NCI-H1092 (cell line): Measurements from ENCODE around the gene ZNF408.

ENCODE experiments used
- DNase-seq: peaks from one replicate; lab custom pipeline; 2025; lab: John Stamatoyannopoulos, UW

ZNF408 gene

DNA sequence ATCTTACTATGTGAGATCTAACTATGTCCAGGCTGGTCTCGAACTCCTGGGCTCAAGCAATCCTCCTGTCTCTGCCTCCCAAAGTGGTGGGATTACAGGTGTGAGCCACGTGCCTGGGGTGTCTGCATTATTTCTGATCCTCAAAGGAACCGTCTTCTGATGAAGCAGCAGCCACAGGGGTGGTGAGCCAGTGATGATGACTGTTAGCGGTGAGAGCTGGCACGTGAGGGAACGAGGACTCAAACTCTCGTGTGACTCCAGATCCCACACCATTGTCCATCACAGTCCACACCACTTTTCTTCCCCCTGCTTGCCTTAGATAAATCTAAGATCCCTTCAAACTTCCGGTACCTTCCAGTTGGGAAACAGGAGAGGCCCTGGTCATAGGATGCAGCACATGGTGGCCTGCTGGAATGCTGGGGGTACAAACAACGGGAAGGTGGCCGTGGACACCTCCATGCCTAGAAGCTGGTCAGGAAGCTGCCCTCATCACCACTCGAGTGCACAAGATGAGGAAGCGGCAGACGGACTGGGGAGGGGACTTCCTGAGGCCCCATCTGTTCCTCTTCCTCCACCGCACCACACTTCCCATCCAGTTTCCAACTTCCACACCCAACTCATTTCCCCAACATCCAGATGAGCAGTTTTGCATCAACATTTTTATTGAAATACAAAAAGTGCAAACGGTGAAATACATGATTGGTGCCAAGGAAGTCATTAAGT lies 24.2 kb upstream of the ZNF408 start:
- DNase-seq: no peak

DNA sequence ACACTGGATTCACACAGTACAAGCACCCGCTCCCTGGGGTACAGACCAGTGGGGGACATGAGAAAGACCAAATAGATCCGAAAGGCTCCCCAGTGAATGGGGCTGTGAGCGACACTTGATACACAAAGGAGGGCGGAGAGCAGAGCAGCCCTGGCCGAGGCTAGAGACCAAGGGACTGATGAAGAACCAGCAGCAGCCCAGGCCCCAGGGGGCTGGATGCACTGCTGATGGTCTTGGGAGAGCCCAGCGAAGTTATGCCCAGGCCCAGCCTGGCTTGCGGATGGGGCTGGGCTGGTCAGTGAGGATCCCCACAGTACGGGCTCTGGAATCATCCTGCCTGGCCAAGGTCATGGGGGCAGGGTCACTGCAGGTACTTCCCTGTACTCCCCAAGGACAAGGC lies 23.7 kb upstream of the ZNF408 start:
- DNase-seq: no peak

DNA sequence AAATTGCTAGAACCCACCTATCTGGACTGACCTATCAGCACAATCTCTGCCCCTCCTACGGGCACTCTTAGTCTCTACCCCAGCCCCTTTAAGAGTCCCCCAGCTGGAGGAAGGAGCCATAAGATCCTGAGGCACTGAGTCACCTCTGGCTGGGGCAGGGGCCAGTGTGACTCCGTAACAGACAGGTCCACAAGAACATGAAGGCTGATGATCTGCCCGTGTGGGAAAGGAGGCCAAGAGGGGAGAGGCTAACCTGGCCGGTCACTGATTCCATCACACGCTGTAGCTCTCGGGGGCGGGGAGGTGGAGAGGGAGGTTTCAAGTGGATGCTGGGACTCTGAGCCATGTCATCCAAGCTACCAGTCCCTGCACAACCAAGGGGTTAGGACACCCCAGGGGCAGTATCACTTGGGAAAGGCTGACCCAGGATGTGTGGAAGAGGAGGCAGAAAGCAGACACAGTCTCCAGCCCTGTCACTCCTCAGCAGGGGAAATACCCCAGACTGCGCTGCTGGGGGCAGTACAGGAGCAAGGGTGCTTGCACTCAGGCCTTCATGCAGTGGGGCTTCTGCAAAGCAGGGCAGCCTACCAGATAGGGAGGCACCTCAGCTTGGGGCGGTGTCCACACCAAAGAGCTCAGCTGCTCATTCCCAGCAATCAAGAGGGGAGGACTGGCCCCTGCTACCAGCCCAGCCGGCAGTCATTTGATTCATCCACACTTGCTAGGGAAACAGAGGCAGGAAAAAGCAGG lies 22.7 kb upstream of the ZNF408 start:
- DNase-seq: no peak

DNA sequence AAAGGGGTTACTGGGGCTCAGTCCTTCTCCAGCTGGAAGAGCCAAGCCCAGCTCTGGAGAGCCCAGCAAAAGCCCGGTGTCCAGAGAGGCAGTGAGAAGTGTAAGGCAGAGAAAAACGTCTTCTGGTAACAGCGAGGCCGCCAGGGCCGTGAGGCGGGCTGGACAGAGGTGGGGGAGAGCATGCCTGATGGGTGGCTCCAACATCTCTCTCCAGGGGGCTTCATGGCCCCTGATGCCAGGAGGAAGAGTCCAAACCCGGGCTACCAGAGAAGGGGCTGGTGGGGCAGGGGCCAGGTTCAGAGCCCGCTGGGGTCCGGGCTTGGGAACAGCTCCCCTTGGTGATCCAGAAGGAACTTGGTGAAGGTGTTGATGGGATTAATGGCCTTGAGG lies 22.1 kb upstream of the ZNF408 start:
- no peak for DNase-seq

DNA sequence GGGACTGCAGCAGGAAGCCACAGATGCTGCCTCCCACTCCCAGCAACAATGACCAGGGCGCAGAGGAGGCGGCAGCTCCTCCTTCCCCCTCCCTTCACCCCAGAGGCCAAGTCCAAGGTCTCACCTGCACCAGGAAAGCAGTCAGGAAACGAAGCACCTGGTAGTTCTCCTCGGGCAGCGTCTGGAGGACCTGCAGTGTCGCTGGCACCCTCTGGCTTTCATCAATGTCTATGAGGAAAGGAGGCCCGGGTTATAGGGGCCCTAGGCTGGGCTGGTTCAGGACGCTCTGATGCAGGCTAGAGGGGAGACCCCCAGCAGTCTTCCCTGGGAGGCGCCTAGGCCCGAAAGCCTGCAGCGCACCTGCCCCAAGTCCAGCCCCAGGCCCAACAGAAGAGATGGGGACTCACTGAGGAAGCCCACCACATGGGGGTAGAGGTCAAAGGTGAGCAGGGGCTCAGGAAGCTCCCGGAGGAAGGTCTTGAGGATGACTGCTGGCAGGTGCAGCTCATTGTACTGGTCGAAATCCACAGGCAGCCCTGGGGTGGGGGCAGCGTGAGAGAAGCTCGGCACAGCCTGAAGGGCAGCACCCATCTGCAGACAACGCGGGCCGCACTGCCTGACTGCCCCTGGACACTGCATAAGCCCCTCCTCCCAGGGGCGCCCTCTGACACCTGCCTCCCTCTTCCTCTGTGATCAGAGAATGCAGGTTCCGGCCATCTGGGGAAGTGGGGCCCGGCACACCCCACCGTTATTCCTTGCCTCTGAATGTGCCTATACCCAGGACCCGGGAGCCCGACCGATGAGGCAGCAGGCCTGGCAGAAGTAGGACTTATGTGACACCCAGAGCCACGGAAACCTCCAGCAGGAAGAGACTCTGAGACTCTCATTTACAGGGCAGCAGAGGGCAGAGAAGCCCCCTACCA lies 21.3 kb upstream of the ZNF408 start:
- DNase-seq: no peak

DNA sequence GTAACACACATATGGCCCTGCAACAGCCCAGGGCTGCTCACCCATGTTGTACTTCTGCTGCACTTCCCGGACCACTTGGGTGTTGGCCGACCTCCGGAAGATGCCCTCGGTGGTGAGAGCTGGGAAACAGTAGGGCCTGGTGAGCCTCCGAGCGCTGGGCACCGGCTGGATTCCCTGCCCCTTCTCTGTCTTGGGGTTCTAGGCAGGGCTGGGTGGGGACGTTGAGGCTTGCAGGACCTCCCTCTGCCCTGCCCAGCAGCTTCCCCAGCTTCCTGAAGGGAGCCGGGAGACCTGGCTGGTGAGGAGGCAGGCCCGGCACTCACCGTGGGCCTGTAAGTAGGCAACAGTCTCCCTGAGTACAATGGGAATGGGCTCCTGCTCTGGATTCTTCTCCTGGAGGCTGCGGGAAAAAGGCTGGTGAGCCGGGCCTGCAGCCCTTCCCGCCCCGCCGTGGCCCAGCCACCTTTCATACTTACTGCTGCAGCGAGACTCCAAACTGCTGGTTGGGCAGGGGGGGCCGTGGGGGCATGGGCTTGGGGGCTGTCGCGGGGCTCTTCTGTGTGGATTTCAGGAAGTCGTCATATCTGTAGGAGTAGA lies 20.6 kb upstream of the ZNF408 start:
- no peak for DNase-seq

DNA sequence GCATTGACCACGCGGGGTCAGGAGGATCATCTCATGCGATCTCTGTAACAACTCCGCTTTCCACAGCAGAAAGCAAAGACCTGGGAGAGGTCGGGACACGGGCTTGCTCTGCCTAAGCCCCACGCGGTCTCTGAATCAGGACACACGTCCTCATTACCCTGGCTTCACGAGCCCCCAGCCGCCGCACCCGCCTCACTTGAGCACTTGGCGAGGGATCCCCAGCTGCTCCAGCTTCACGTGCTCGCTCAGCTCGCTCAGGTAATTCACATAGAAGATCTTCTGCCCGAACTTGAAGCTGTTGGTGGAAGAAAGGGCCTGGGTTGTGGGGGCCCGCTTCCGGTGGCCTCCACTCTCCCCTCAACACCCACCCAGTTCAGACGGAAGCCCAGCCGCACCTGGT lies 20.0 kb upstream of the ZNF408 start:
- DNase-seq: no peak

DNA sequence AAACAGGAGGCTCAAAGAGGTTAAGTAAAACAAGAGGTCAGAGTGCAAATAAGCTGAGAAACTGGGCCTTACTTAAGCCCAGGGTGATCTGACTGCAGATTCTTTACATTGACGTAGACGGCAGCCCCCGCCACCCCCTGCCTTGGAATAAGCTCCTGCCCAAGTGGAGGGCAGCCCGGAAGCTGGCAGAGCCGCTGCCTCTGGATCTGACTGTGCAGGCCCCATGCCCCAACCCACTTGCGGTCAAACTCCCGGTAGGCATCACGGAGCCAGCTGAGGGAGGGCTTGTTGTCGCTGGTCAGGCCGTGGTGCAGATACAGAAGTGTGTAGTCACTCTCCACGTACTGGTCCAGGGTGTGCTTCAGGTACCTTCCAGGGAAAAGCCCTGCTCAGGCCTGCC lies 19.0 kb upstream of the ZNF408 start:
- DNase-seq: no peak

DNA sequence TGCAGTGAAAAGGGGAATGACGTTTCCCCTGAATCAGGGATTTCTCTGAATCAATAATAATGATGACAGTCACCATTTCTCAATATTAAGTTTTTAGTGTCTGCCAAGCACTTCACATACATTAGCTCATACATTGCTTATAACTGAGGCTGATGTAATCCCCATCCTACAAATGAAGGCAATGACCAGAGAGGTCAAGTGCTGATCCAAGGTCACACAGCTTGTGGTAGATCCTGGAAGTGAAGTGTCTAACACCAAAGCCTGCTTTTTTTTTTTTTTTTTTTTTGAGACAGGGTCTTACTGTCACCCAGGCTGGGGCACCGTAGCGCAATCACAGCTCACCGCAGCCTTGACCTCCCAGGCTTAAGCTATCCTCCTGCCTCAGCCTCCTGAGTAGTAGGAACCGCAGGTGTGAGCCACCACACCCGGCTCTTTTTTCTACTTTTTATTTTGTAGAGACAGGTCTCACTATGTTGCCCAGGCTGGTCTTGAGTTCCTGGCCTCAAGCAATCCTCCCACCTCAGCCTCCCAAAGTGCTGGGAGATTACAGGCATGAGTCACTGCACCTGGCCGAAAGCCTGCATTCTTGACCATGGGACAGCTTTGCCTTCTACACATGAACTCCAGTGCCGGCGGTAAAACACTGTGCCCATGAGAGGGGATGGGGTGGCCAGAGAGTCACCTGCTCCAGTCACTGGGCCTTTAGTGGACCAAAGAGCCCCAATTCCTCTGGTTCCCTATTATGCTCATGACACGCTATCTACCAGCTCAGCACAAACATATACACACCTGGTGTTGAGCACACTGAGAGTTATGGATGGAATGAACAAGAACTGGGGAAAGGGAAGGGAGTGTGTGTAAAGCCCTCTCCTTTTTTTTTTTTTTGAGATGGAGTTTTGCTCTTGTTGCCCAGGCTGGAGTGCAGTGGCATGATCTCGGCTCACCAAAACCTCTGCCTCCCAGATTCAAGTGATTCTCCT lies 17.8 kb upstream of the ZNF408 start:
- no peak for DNase-seq

DNA sequence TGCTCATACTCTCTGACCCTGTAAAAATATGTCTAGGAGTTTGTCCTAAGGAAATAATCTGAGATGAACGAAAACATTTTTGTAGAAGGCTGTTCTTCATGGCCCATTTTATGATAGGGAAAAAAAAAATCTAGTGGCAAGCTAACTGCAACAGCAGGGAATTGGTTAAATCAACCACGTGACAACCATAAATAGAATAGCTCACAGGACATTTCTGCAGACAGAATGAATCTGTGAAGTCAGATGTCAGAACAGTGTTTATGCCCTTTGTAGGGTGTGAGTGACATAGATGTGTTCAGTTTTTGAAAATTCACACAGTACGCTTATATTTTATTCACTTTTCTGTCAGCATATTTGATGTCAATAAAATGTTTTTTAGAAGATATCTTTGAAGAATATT lies 16.5 kb upstream of the ZNF408 start:
- no peak for DNase-seq

DNA sequence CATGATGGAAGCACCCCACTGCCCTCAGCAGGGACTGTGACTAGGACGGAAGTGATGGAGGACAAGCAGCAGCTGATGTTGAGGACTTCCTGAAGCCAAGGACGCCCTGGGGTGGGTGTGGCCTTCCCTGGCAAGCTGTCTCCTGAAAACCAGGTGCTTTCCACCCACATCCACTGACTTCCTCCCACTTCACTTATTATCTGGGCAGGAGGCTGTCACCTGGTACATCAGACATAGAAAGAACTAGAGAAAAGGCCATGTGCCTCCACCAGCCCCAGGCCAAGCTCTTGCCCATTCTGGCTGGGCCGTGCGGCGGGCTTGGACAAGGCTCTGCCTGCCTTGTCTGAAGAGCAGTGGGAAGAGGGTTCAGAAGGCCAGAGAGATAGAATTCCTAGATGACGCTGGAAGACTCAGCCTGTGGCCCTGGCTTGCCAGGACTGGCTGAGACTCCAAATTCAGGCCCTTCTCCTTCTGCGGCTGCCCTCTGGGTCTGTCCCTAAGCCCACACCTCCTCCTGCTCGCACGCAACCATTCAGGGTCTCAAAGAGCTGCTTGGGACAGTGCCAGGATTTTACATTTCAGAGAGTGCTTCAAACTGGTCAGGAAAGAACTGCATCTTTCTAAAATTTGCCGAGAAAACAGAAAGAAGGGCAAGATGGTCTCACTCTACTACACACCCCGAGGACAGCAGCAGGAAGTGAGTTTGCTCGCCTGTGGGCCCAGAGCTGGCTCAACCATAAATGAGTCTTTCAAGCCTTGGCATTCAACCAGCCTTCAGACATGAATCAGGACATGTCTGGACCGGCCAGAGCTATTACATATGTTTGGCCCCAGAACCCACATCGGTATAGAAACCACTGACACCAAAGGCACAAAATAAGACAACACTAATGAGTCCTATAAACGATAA lies 13.7 kb upstream of the ZNF408 start:
- DNase-seq: no peak

DNA sequence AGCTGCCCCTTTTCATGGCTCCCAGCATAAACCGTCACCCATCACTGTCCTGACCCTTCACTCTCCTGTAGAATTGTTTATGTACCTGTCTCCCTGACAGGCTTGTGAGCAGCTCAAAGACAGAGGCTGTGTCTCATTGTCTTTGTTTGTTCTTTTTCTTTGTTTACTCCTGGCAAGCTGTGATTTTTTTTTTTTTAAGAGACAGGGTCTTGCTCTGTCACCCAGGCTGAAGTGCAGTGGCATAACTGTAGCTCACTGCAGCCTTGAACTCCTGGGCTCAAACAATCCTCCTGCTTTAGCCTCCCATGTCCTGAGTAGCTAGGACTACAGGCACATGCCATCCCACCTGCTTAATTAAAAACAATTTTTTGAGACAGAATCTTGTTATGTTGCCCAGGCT lies 10.1 kb upstream of the ZNF408 start:
- no peak for DNase-seq

DNA sequence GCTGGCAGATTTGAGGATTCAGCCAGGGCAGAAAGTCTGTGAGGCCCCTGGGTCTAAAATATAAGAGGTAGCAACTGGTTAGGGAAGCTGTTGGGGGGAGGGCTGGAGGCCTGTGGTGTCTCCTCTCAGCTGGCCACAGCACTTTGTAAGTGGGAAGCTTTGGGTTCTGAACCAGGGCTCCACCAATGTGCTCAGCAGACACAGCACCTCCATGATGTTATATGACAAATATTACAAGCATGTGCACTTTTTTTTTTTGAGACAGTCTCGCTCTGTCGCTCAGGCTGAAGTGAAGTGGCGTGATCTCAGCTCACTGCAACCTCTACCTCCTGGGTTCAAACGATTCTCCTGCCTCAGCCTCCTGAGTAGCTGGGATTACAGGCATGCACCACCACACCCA lies 8.4 kb upstream of the ZNF408 start:
- no peak for DNase-seq

DNA sequence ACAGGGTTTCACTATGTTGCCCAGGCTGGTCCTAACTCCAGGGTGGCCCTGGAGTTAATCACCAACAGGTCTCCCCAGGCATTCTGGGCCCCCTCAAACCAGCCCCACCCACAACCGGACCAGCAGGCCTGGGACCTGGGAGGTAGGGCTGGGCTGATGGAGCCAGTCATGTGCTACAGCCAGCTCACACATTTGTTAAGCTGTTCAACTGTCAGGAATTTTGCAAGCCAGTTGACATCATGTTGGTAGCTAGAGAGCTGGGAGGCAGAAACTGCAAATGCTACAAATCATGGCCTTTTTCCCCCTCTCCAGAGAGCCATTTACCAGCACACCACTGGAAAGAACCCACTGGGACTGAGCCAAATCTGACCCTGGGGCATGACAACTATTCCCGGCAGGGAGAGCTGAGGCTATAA lies 7.2 kb upstream of the ZNF408 start:
- DNase-seq: no peak

DNA sequence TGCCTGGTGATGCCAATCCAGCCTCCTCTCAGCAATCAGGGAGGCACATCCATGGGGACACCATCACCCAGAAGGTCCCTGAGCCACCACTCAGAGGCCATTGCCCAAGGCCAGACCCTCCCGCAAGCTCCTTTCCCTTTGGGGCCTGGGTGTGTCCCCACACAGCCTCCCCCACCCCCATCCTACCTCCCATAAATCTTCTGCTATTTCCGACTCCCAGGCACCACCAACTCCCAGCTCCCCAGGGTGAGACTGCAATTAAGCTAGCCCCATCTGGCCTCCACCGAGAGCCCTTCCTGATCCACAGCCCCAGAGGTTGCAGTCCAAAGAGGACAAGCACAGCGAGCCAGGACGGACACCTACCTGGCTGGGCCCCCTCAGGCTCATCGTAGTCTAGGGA lies 6.8 kb upstream of the ZNF408 start:
- DNase-seq: no peak

DNA sequence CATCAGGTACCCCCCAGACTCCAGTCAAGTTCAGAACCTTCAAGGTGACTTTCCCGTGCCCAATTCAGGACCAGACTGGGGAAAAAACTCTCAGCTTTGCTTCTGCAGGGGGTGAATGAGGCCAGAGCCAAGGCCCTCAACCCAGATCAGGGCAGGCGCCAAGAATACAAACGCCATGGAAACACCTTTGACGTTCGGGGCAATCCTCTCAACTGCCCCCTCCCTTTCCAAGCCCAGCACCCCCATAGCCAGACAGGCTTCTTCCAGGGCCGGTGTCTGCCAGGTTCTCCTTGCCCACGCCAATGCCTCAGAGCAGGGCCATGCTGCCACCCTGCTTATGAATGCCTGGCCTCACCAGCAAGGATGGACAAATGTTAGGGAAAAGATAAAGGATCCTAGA lies 6.2 kb upstream of the ZNF408 start:
- DNase-seq: no peak

DNA sequence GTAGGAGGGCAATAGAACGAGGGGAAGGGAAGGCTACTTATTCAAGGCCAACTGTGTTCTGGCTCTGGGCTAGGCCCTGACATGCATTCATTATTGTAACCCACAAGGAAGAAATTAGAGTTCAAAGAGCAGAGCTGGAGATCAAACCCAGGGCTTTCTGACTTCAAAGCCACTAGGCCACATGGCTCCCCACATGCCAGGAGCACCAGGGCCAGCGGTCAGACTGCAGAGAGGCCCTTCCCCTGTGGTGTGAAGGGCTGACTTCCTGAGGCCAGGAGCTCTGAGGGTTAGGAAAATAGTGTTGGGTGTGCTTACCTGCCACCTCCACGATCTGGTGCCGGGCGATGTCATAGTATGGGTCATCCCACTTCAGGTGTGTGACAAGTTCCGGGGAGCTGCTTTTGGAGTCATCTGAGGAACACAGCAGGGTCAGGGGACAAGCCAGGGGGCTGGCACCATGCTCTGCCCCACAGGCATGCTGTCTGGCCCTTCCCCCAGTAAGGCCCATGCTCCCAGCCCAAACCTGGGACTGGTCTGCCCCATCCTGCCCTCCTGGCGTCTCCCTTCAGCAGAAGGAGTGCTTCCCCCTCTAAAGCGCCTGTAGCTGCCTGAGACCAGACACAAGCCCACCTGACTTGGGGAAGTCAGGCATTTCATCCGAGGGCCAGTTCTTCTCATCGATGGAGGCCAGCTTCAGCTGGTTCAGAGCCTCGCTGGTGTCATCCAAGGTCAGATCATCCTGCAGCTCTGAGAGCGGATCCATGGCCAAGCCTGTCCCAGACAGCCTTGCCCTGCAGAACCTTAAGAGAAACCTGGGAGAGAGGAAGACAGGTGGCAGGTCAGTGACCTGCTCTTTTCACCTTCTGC lies 5.3 kb upstream of the ZNF408 start:
- no peak for DNase-seq

DNA sequence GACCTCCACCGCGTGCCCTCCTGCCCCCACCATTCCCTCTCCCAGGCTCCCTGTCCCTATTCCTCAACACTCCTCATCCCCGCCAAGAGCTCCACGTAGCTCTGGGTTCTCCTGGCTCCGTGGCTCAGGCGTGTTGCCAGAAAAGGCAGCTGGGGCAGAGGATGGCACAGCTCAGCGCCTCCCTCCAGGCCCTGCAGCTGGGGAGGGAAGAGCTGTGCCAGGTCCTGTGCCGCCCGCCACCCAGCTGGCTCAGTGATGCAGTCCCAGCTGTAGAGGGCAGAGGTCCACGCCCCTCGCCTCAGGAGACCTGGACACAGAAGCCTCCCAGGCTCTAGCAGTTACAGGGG lies 4.6 kb upstream of the ZNF408 start:
- DNase-seq: peak; percentile 82

DNA sequence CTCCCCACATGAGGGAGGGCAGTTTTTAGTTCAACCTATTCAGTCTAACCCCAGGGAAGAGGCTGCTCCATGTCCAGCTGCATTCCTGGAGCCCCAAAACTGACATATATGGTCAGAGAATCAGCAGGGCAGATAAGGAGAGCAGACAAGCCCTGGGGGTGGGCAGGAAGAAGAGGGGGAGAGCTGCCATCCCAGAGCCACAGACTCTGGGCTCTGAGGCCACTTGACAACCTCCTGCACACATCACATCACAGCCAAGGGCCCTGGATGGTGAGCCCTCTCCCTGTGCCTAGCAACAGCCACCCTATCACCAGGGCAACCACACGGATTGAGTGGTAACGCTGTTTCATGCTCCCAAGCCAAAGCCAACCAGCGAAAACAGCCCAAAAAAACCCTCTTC lies 3.5 kb upstream of the ZNF408 start:
- DNase-seq: peak; percentile 54
